ENCODE results near the gene HNMT.
"Not testable (repeated sequence)": the region's sequence is repeated elsewhere in the genome, so short reads cannot be mapped to it uniquely, and the experiment has no call there.

The HNMT gene

DNA sequence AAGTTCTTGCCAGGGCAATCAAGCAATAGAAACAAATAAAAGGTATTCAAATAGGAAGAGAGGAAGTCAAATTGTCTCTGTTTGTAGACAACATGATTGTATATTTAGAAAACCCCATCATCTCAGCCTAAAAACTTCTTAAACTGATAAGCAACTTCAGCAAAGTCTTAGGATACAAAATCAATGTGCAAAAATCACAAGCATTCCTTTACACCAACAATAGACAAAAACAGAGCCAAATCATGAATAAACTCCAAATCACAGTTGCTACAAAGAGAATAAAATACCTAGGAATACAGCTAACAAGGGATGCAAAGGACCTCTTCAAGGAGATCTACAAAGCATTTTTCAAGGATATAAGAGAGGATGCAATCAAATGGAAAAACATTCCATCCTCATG lies 31.9 kb downstream of the HNMT start:
- not testable (repeated sequence) for H3K4me2 ChIP-seq (ENCODE audit: low read length); H3K27me3 ChIP-seq (ENCODE audit: control insufficient read depth, low read length); H3K4me3 ChIP-seq (ENCODE audit: low read length); H3K9me2 ChIP-seq (replicated peaks; ENCODE audit: control insufficient read depth, low read length); H4K20me1 ChIP-seq (ENCODE audit: control insufficient read depth, insufficient read depth, low read depth, low read length); H3K36me3 ChIP-seq (ENCODE audit: control insufficient read depth, low read length); H3F3A ChIP-seq (ENCODE audit: control insufficient read depth, insufficient read depth); H3K4me1 ChIP-seq (ENCODE audit: control insufficient read depth, low read length); H3K27ac ChIP-seq (ENCODE audit: low read depth, low read length); H3K9me3 ChIP-seq (ENCODE audit: control insufficient read depth, insufficient read depth, low read length); H3K79me2 ChIP-seq (ENCODE audit: control insufficient read depth, low read length)

DNA sequence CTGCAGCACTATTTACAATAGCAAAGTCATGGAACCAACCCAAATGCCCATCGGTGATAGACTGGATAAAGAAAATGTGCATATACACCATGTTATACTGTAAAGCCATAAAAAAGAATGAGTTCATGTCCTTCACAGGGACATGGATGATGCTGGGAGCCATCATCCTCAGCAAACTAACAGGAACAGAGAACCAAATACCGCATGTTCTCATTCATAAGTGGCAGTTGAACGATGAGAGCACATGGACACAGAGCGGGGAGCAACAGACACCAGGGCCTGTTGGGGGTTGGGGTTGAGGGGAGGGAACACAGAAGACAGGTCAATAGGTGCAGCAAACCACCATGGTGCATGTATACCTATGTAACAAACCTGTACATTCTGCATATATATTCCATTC lies 33.5 kb downstream of the HNMT start:
- no peaks in the 10 kb centered on the region for H3F3A ChIP-seq (ENCODE audit: control insufficient read depth, insufficient read depth)
- H4K20me1 ChIP-seq (ENCODE audit: control insufficient read depth, insufficient read depth, low read depth, low read length) = no peaks in the 10 kb centered on the region
- H3K4me3 ChIP-seq (ENCODE audit: low read length) = no peak overlapping the region
- no peaks in the 10 kb centered on the region for H3K9me3 ChIP-seq (ENCODE audit: control insufficient read depth, insufficient read depth, low read length)
- H3K9me2 ChIP-seq (replicated peaks; ENCODE audit: control insufficient read depth, low read length) = no peaks in the 10 kb centered on the region
- no peak overlapping the region for H3K27ac ChIP-seq (ENCODE audit: low read depth, low read length)
- H3K4me1 ChIP-seq (ENCODE audit: control insufficient read depth, low read length) = no peaks in the 10 kb centered on the region
- no peaks in the 10 kb centered on the region for H3K79me2 ChIP-seq (ENCODE audit: control insufficient read depth, low read length)
- H3K36me3 ChIP-seq (ENCODE audit: control insufficient read depth, low read length) = no peaks in the 10 kb centered on the region
- no peaks in the 10 kb centered on the region for H3K27me3 ChIP-seq (ENCODE audit: control insufficient read depth, low read length)
- TF ChIP-seq, protein P1, sequence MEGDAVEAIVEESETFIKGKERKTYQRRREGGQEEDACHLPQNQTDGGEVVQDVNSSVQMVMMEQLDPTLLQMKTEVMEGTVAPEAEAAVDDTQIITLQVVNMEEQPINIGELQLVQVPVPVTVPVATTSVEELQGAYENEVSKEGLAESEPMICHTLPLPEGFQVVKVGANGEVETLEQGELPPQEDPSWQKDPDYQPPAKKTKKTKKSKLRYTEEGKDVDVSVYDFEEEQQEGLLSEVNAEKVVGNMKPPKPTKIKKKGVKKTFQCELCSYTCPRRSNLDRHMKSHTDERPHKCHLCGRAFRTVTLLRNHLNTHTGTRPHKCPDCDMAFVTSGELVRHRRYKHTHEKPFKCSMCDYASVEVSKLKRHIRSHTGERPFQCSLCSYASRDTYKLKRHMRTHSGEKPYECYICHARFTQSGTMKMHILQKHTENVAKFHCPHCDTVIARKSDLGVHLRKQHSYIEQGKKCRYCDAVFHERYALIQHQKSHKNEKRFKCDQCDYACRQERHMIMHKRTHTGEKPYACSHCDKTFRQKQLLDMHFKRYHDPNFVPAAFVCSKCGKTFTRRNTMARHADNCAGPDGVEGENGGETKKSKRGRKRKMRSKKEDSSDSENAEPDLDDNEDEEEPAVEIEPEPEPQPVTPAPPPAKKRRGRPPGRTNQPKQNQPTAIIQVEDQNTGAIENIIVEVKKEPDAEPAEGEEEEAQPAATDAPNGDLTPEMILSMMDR (IDR thresholded peaks at IDR 0.05; ENCODE audit: low read depth, low read length, poor library complexity, severe bottlenecking) = no peak
- no peak for TF ChIP-seq EZH2phosphoT487 (IDR thresholded peaks at IDR 0.05; ENCODE audit: borderline replicate concordance, low read length)
- no peak overlapping the region for H3K4me2 ChIP-seq (ENCODE audit: low read length)

DNA sequence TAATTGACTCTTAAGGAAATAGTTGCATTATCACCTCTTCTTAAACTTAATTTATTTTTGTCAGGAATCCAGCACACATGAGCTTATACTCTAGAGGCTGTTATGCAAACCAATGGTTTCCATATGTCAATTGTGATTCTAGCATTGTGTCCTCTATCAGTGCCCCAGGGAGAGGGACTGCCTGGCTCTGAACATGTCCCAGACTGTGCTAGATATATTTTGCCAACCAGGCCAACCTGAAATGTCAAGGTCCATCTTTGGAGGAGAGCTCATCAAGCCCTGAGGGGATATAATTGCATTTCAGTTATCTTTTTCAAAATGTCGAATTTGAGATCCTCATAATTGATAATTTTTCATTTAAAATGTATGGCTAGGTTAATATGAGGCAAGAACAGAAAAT lies 34.2 kb downstream of the HNMT start:
- no peaks in the 10 kb centered on the region for H4K20me1 ChIP-seq (ENCODE audit: control insufficient read depth, insufficient read depth, low read depth, low read length)
- H3K4me3 ChIP-seq (ENCODE audit: low read length) = no peak overlapping the region
- no peaks in the 10 kb centered on the region for H3K36me3 ChIP-seq (ENCODE audit: control insufficient read depth, low read length)
- no peak overlapping the region for H3K4me2 ChIP-seq (ENCODE audit: low read length)
- no peaks in the 10 kb centered on the region for H3F3A ChIP-seq (ENCODE audit: control insufficient read depth, insufficient read depth)
- H3K9me3 ChIP-seq (ENCODE audit: control insufficient read depth, insufficient read depth, low read length) = no peaks in the 10 kb centered on the region
- H3K4me1 ChIP-seq (ENCODE audit: control insufficient read depth, low read length) = no peaks in the 10 kb centered on the region
- no peaks in the 10 kb centered on the region for H3K27me3 ChIP-seq (ENCODE audit: control insufficient read depth, low read length)
- TF ChIP-seq, protein P1 (IDR thresholded peaks at IDR 0.05; ENCODE audit: low read depth, low read length, poor library complexity, severe bottlenecking) = no peak
- TF ChIP-seq EZH2phosphoT487 (IDR thresholded peaks at IDR 0.05; ENCODE audit: borderline replicate concordance, low read length) = no peak
- no peaks in the 10 kb centered on the region for H3K79me2 ChIP-seq (ENCODE audit: control insufficient read depth, low read length)
- H3K27ac ChIP-seq (ENCODE audit: low read depth, low read length) = no peak overlapping the region
- no peaks in the 10 kb centered on the region for H3K9me2 ChIP-seq (replicated peaks; ENCODE audit: control insufficient read depth, low read length)

DNA sequence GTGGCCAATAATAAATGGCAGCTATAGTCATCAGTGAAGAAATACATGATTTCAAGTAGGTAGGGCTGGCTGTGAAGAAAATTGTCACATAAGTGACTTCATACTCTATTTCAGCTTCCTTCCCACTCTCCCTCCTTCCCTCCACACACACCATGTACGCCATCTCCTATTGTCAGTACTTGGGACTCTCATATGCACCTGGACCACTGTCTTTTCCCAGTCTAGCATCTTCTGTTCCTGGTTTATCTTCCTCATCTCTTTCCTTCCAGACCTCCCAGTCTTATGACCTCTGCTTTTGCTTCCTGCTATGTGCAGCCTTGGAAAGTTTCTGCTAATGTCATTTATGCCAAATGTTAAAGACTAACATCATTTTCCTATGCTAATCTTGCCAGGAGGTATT lies 35.0 kb downstream of the HNMT start:
- Histone ChIP-seq H4K20me1 (ENCODE audit: control insufficient read depth, insufficient read depth, low read depth, low read length) (no peaks in the 10 kb centered on the region), H3K36me3 (ENCODE audit: control insufficient read depth, low read length) (no peaks in the 10 kb centered on the region), H3K27ac (ENCODE audit: low read depth, low read length) (no peak overlapping the region), H3K79me2 (ENCODE audit: control insufficient read depth, low read length) (no peaks in the 10 kb centered on the region), H3K4me2 (ENCODE audit: low read length) (no peak overlapping the region), H3K4me3 (ENCODE audit: low read length) (no peak overlapping the region), H3K27me3 (ENCODE audit: control insufficient read depth, low read length) (no peaks in the 10 kb centered on the region), H3F3A (ENCODE audit: control insufficient read depth, insufficient read depth) (no peaks in the 10 kb centered on the region), H3K9me2 (replicated peaks; ENCODE audit: control insufficient read depth, low read length) (no peaks in the 10 kb centered on the region), H3K4me1 (ENCODE audit: control insufficient read depth, low read length) (no peaks in the 10 kb centered on the region), H3K9me3 (ENCODE audit: control insufficient read depth, insufficient read depth, low read length) (no peaks in the 10 kb centered on the region)
- no peak for TF ChIP-seq EZH2phosphoT487 (IDR thresholded peaks at IDR 0.05; ENCODE audit: borderline replicate concordance, low read length)
- TF ChIP-seq, protein P1 (IDR thresholded peaks at IDR 0.05; ENCODE audit: low read depth, low read length, poor library complexity, severe bottlenecking) = no peak
